GM18508 (cell line): ENCODE data around the gene BMPER.

ENCODE experiments used
- ATAC-seq: cut with Tn5 transposase; IDR thresholded peaks from one replicate; pipeline ENCODE4 v1.9.1; 2021; ENCODE audit warnings: moderate number of reproducible peaks; ENCODE audit not compliant: insufficient read depth, unreplicated experiment

The BMPER gene

DNA sequence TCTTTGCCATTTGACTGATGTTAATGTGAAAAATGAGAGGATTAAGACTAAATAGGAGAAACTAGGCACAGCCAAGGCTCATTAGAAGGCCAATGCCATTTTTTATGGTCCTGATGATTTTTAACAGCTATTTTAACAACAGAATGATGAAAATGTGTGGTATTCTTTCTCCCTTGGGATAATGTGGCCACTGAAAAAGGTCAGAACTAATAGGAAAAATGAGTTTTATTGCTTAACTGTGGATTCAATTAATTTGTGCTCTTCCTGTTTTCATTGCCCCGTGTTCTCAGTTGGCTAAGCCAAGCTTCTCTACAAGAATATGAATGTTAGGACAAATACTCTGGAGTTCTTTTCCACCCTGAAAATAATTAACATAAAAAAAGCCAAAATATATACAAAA, 56.6 kb downstream of the BMPER start:
- no peak for ATAC-seq

DNA sequence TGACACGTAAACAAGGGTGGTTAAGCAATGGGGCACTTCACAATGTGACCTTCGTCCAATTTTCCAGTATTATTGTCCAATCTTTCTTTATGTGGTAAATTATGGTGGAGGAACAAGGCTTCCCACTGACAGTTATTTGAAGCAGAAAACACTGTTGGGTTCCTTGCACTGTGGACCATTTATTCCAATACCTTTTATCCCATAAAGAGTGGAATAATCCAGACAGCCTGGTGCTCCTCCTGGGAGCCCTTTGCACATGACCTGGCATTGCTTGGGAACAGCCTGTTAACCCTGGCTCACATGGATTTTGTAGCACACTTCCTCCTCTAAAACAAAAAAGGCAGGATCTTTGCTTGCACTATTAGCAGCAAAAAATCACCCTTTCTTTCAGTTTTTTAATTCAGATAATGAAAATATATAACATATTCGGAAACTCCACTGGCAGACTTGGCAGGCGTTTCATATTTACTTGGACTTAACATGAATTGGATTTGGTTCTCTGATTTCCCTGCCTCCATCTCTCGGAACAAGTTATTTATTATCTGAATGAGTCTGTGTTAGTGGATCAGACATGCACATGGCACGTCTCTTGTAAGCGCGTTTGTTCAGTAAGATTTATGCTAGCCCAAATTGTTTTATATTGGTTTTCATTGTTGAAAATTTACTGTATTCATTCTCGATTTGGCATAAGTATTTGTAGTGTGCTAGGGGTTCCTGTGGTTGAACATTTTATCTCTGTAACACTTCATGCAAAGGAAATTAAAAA, 59.3 kb downstream of the BMPER start:
- ATAC-seq = no peak

DNA sequence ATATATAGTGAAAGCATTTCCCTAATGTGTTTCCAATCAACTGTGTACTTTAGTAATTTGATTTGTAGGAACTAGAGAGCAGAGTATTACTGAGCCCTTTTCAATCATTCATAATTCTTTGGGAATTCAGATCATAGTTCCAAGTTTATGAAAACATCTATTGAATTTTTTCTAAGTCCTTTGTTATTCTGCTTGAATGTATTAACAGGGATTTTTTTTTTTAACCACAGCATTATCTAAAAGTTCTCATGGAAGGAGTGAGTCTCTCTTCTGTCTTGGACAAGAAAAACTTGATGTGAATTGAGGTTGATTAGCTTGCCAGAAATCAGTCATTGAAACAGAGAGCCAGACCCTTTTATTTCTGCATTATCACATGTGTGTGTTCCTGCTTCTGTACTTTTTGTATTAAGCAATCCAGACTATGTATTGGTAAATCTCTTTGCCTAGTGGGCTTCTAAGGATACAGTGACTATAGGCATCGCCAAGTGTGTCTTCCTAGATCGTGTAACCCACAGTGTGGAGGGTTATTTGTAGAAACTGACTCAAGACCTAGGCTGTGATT, 59.9 kb downstream of the BMPER start:
- ATAC-seq = no peak

DNA sequence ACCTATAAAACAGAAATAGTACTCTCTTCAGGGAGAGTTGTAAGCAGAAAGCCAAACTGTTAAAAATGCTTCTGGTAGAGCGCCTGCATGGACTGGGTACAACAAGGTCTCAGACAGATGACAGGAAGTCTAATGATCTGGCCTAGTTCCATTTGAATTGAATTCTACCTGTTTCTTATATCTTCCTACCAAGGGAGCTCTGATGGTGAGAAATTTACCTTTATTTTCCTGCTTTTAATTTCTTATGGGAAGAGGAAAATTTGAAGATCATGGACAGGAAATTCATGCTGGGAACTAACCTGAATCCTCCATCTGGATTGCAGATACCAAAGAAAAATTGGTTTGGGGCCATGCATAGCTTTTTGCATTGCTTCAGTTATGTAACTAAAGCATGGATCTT, 63.3 kb downstream of the BMPER start:
- ATAC-seq = no peak

DNA sequence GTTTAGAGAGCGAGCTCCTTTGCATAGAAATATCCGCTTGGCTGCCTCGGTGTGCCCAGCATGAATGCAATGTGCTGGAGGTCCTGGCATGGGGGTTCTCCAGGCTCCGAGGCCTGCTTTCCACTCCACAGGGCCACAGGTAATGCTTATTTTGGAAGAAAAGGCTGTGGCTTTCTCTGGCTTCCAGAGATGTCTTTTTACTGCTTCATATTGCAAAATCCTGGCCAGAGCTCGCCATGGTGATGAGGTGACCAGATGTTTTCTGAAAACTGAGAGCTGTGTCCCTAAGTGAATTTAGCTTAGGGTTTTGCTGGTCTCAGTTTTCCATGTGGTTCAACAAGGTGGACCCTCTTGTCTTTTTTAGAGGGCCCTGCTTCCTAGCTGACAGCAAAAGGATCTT, 65.2 kb downstream of the BMPER start:
- no peak for ATAC-seq

DNA sequence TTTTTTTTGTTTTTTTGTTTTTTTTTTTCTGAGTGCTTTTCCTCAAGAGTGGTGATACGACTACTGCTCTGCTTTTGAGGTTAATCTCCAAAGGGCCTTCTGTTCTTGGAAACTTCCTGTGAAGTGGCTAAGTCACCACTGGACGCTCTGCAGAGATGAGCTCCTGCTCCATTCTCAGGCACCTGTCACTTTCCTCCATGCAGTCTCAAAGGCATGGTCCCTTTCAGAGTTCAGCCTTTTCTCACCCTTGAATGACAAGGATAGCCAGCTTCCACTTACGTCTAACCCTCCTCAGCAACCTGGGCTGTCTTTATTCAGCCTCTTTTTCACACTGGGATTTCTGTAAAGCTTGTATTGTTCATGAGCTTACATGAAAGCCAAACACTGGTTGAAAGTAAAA, 65.8 kb downstream of the BMPER start:
- no peak for ATAC-seq

DNA sequence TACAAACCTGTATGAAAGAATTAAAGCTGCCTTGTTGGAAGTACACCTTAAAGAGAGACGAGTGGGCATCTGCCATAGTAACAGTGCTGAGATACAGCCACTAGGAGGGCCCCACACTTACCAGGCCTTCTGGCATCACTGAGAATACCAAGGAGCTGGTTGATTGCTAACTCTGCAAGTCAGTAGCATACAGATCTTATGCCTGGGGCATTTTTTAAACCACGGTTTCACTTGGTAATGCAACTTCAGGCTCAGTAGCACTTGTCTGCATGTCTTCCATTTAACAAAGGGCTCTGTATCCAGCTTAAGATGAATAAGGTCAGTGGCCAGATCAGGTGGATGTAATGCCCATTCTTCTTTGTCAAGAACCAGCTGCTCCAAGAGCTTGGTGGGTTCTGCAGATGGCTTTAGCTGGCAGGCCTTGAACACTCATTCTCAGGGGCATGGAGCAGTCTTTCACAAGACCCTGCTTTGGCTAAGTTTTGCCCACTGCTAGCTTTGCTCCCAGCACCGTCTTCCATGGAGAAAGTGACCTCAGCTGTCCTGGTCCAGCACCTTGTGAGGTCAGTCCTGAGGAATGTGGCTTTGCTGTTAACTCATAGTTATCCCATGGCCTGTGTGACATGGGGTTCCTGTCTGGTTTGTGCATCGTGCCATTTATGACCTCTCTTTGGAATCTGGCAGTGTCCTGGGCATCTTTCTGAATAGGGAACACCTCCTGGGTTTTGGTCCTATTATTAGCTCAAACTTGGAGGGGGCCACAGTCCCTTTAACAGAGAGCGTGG, 68.1 kb downstream of the BMPER start:
- ATAC-seq = no peak

DNA sequence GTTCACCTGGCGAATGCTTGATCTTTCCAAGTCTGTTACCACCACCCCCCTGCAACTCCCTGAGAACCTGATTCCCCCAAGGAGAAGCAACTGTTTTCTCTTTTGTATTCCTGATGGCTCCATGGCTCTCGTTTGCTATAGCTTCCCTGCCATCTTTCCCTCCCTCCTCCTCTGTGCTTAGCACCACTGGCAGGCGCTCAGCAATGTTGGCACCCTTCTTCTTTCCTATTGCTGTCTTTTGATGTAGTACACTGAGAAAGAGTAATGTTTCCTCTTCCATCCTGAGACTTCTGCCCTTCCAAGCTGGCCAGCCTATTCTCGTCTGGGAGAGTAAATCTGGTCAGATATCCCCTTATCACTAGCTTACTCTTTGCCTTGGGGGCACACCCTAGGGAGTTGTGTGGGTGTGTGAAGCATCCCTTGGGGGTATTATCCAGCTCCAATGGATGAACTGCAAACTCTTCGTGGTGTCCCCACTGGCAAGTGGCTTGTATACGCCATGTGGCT, 74.0 kb downstream of the BMPER start:
- no peak for ATAC-seq

DNA sequence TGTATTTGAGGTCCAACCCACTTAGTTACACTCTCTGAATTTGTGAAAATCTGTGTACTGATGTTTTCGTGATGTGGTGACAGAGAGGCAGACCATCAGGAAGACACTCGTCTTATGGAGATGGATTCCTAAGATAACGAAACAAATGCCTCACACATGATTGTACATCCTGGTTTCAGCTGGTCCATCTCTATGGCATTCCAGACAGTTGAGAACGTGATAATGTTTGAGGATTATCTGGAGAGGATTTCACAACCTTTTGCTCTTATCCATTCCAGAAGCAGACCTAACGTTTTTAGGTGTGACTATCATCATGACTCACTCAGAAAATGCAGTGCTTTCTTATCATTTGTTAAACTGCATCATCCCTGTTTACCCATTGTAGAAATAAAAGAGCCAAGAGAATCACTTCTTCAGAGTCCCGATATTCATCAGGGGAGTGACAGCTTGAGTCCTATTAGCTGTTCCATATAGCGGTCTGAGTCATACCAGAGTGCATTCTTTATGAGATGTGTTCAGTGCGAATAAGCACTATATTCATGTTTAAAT, 74.5 kb downstream of the BMPER start:
- no peak for ATAC-seq

DNA sequence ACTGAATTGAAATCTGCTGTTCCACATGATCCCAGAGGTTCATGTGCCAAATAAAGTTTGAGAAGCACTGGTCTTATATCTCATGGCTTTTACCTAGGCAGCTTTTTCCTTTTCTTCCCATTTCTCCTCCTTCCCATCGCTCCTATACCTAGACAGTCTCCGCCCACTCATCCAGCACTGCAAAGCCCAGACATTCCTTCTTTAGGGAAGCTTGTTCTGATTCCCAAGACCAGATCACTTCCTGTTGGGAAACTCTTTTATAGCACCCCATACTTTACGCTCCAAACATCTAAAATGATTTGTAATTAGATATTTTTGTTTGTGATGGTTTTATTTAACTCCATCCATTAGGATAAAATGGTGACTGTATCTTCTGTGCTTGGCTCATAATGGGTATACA, 75.9 kb downstream of the BMPER start:
- no peak for ATAC-seq

DNA sequence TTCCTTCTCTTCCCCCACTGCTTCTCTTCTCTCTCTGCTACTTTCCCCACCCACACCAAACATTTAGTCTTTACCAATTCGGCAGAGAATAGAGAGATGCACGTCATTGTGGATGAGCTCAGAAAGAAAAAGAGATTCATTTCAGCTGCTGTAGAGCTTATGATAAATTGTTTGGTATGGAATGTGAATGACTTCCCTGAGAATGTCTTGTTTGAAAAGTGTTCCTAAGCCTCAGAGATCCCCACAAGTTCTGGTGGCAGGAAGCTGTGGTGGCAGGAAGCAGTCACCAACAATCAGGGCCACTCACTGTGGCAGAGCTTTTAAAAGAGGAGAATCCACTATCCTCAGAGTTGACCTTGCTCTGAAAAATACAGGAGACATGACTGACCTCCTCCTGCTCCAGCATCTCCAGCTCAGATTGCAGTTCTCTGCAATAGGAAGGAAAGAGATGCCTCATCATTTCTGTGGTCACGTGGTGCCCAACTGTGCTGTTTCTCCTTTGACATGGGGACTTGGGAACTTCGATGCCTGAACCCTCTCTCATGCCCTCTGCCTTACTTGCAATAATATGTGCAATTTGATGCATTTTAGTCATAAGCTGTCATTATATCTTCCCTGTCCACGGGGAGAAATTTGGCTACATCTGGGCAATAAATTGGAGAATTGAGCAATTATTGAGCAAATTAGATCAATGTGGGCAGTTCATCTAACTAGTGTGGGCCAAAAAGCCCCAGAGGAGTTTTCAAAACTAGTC, 76.5 kb downstream of the BMPER start:
- ATAC-seq = no peak

DNA sequence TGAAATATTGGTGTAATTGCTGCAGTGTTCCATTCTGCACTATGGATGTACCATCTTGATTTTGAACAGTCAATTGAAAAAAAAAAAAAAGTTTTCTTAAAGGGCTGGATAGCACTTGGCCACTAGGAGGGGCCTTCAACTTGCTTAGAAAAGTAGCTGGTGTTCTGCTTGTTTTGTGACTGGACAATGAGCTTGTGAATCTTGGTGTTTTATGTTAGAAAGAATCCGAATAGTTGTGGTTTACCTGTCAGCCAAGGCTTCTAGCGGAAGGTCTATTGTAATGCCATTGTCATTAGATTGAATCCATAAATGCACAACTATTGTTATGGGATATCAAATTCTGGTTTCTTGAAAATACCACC, 77.1 kb downstream of the BMPER start:
- no peak for ATAC-seq

DNA sequence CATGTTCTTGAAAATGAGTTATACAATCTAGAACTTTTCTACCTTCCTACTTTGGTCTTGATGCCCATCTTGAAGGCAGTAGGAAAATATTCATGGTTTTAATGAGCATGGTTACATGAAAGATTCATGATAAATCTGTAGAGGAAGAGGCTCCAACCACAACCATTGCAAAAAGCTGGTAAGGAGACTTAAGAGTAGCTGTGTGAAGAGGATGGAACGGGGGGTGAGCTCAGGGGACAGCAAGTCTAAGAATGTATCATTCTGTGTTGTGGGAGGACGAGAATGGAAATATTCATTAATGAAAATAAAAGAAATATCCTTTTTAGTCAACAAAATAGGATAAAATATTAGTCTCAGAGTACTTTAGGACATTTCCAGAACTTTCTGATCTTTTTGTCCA, 81.1 kb downstream of the BMPER start:
- ATAC-seq = no peak

DNA sequence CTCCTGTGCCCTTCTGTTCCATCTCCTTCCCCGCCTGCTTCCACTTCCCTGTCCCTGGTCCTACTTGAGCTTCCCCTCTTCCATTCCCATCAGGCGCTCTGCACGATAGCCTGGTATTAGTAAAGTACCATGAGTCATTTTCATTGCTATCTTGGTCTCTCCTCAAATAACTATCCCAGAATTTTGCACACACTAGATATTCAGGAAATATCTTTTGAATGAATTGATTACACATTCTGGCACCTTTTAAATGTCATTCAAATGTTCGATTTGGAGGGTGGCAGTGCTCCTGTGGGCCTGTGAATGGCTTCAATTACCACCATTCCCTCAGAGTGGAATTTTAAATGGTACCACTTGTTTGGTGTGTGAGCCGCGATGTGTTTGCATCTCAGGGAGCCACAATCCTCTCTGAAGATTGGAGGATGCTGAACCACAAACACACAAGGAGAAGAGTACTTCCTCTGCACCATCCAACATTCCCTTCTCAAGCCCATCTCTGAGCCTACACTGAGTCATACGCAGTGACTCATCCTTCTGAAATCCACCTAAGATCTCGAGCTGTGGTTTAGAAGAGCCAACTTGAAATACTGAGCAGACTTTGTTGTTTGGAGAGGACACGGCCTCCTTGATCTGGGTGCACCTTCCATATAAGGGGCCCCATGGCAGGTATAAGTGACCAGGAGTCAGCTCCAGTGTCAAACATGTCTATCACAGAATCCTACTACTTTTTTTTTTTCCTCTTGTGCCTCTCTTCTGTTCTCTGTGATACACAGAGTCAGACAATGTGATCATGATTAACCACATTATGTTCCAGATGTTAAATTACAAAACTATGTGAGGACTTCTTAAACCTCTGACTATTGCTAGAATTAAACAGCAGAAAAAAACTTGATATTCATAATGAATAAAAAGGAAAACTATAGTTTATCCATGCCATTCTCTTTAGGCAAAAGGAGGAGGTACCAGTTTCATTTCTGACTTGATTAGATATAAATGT, 81.9 kb downstream of the BMPER start:
- no peak for ATAC-seq

DNA sequence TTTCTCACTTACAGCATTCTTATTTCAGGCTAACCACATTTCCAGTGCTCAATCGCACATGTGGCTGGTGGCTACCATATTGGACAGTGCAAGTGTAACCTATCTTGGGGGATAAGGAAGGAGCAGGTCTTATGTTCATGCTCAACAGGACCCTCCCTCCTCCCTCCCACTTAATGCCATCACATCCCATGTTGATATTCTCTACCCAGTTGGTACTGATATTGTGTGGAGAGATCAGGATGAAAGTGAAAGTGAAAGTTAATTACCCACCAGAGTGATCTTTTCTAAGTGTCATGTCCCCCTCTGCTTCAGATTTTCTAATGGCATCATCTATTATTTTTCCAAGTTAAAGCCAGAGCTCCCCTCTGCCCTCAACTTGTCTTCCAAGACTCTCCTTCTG, 91.6 kb downstream of the BMPER start:
- ATAC-seq = no peak

DNA sequence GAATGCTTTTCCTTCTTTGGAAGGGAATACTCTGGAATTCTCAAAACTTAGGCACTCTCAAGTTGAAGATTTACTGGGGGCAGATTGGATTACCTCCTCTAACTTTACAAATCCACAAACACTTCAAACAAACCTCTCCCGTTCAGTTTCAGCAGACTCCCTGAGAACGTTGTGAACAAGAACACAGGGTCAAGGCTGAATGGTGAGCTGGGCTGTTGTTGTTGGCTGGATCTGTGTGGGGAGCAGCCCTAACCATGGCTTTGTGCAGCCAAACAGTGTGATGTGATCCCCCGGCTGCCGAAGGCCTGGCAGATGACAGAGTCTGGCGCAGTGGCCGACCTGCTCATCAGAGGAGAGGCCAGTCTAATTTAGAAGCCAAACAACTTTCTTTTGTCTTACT, 93.1 kb downstream of the BMPER start:
- ATAC-seq = no peak

DNA sequence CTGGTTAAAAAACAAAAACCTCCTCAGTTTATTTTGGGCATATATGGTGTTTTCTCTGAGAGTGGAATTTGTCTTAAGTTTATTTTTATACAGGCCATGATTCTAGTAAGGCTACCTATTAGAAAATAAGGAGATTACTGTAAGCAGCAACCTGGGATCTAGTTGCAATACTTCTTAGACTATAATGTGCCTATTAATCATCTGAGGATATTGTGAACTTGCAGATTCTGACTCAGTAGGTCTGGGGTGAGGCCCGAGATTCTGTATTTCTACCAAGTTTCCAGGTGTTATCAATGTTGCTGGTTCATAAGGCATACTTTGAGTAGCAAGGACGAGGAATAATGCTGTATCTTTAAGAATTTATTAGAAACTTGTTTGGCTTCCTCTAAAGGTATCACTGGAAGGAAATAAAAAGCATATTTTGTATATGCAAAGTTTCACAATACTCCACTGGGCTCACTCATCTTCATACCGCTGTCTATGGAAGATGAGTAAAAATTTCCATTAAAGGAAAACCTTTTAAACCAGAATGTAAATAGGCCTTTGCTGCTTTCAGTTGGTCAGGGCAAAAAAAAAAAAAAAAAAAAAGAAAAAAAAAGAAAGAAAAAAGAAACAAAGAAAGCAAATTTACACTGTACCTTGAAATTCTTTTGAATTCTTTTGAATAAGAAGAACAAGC, 105.8 kb downstream of the BMPER start:
- ATAC-seq = no peak

DNA sequence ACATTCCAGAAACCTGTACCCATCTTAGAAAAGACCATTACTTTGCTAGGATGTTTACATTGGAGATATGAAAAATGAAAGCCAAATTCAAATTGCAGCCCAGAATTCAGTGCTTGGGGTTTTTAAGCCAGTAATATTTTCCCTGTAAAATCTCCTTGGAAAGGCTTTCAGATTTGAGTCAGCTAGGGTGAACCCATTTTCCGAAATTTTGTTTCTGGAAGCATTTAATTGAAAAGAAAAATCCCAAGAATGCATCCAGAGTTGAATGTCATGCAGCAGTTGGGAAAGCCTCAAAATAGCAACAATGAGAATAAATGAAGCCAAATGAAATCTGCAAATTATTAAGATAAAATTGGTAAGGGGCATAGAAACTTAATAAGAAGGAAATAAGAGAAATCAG, 106.4 kb downstream of the BMPER start:
- no peak for ATAC-seq

DNA sequence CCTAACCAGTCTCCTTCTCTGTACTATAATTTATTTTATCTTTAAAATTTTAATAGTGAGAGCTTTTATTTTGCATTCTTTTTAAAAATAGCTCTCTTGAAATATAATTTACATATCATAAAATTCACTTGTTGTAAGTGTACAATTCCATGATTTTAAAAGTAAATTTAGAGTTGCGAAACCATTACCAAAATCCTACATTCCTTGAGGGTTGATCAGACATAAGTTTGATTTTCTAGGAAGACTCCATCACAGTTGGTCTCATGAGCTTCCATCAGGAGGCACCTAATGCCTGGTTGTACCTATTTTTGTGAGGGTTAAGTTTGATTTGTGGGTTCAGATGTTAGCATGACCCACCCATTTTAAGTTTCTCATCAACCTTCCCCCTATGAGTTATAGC, 108.1 kb downstream of the BMPER start:
- no peak for ATAC-seq
